HCT116 (cell line): ENCODE data around the gene MCM9.

ENCODE experiments used
- CTCF ChIP-seq, 3 experiments: fragments of 200-600 bp in 1 of 3; sonication (generic) in 1 of 3; IDR thresholded peaks in 2 of 3; conservative IDR thresholded peaks in 1 of 3; 2 replicates each; pipeline ENCODE4 v1.5.1; 2012 to 2017; ENCODE audit warnings: low read depth in 2 of 3, low read length in 2 of 3, antibody characterized with exemption in 1 of 3, borderline replicate concordance in 1 of 3, control low read depth in 1 of 3, mild to moderate bottlenecking in 1 of 3, mixed read lengths in 1 of 3, mixed run types in 1 of 3, moderate library complexity in 1 of 3; ENCODE audit not compliant: insufficient read depth in 1 of 3
- EGR1 ChIP-seq: IDR thresholded peaks from 2 replicates; pipeline ENCODE4 v1.6.1; 2012; ENCODE audit warnings: low read depth
- ELF1 ChIP-seq: IDR thresholded peaks from 2 replicates; pipeline ENCODE4 v1.6.1; 2012; ENCODE audit warnings: low read depth, borderline replicate concordance
- EZH2phosphoT487 ChIP-seq: fragments of 200-600 bp; IDR thresholded peaks from 2 replicates; pipeline ENCODE4 v1.6.1; 2018; ENCODE audit warnings: antibody characterized with exemption, borderline replicate concordance
- POLR2AphosphoS5 ChIP-seq: IDR thresholded peaks from 2 replicates; pipeline ENCODE4 v1.6.1; 2011; ENCODE audit warnings: mild to moderate bottlenecking, low read depth, low read length, moderate library complexity
- RAD21 ChIP-seq: IDR thresholded peaks from 2 replicates; pipeline ENCODE4 v1.6.1; 2012; ENCODE audit warnings: low read depth, mild to moderate bottlenecking
- TCF7L2 ChIP-seq: IDR thresholded peaks from 2 replicates; pipeline ENCODE4 v1.7.0; 2011; ENCODE audit warnings: borderline replicate concordance, inconsistent platforms; ENCODE audit not compliant: insufficient read depth, insufficient read length; ENCODE audit errors: extremely low read depth
- YY1 ChIP-seq: IDR thresholded peaks from 2 replicates; pipeline ENCODE4 v1.6.1; 2011; ENCODE audit warnings: low read length, low read depth, moderate library complexity, mild to moderate bottlenecking; ENCODE audit not compliant: insufficient replicate concordance; ENCODE audit errors: extremely low read depth
- ZNF274 ChIP-seq: fragments of 200-500 bp; sonication (Bioruptor generic); IDR thresholded peaks from 2 replicates; pipeline ENCODE4 v1.6.1; 2014; ENCODE audit warnings: mild to moderate bottlenecking, low read depth, low read length, inconsistent platforms

- TF ChIP-seq ZNF274 (no peak), POLR2AphosphoS5 (no peak), CTCF (IDR thresholded peaks at IDR 0.05 in 2 of 3, conservative IDR thresholded peaks at IDR 0.05 in 1 of 3; ENCODE audit: borderline replicate concordance in 1 of 3, insufficient read depth in 1 of 3, low read depth in 2 of 3, low read length in 2 of 3) (no peak), TCF7L2 (no peak), EGR1 (no peak), RAD21 (no peak), EZH2phosphoT487 (no peak), ELF1 (no peak), YY1 (no peak)
Observed at GRCh38 chr6:118799826-118800225, 135.1 kb downstream of the MCM9 start.
